H1 (cell line): Measurements from ENCODE around the gene NDC1. TPM values are rescaled to one million over a fixed set of nuclear protein-coding genes. Genes with fewer than 3 reads are reported as not detected.

Experiments used
- CTBP2 ChIP-seq: IDR thresholded peaks from 2 replicates; pipeline ENCODE4 v1.7.0; 2011; ENCODE audit warnings: borderline replicate concordance, mild to moderate bottlenecking, moderate library complexity, mixed read lengths, low read length; ENCODE audit not compliant: insufficient read depth, insufficient read length
- JUND ChIP-seq: IDR thresholded peaks from 2 replicates; pipeline ENCODE4 v1.6.1; 2011; ENCODE audit warnings: mild to moderate bottlenecking, improper control_type of control experiment, low read length
- RFX5 ChIP-seq: IDR thresholded peaks from 2 replicates; pipeline ENCODE4 v1.6.1; 2011; ENCODE audit warnings: low read depth, low read length, improper control_type of control experiment, borderline replicate concordance
- RXRA ChIP-seq: IDR thresholded peaks from 2 replicates; pipeline ENCODE4 v1.6.1; 2011; ENCODE audit warnings: low read depth, mild to moderate bottlenecking, low read length, moderate library complexity; ENCODE audit not compliant: insufficient read depth
- SP4 ChIP-seq: IDR thresholded peaks from 2 replicates; pipeline ENCODE4 v1.6.1; 2012; ENCODE audit warnings: low read length, inconsistent platforms
- ZNF274 ChIP-seq: IDR thresholded peaks from 2 replicates; pipeline ENCODE4 v1.7.0; 2012; ENCODE audit warnings: low read length, borderline replicate concordance; ENCODE audit errors: extremely low read depth
- polyA plus RNA-seq, 7 experiments: library from polyadenylated mRNA; depleted of rRNA in 3 of 7; stranded (reverse) in 5 of 7; unstranded in 2 of 7; fragments of >200 nt in 5 of 7; fragments of 200-250 nt in 2 of 7; gene quantifications; 1 replicate in 5 of 7; 2 replicates in 1 of 7; 4 replicates in 1 of 7; pipeline versions ENCODE4 v1.2.1 to v1.2.3, GENCODE V29; 2011 to 2013; ENCODE audit warnings: missing spikeins in 2 of 7, mixed read lengths in 2 of 7
- total RNA-seq: library from RNA; stranded (reverse); fragmentation: NEBNext Ultra II Directional; extraction: Animal tissue kit (Norgen Biotek cat#: 25700); gene quantifications from 2 replicates; pipeline ENCODE4 v1.2.1, GENCODE V29; 2021
- TF ChIP-seq, protein P1 (sequence below): IDR thresholded peaks from 2 replicates; pipeline ENCODE4 v1.6.1; 2012; ENCODE audit warnings: inconsistent platforms

The NDC1 gene
- total and polyA plus RNA-seq, 2 of the 8 experiments (the other 6 are each of a cell fraction or from before 2014, with no cell fraction given), result 62.9 to 66.1 TPM

GRCh38 chr1:53869454-53870117 is 31.5 kb upstream of the NDC1 start (continued):
- TF ChIP-seq RFX5, result no peak
- TF ChIP-seq JUND, result no peak
- TF ChIP-seq SP4, result no peak
- TF ChIP-seq RXRA, result no peak
- TF ChIP-seq, protein P1, sequence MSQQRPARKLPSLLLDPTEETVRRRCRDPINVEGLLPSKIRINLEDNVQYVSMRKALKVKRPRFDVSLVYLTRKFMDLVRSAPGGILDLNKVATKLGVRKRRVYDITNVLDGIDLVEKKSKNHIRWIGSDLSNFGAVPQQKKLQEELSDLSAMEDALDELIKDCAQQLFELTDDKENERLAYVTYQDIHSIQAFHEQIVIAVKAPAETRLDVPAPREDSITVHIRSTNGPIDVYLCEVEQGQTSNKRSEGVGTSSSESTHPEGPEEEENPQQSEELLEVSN, result no peak
- no peak for TF ChIP-seq ZNF274
- TF ChIP-seq CTBP2, result no peak
